Mesendoderm (in vitro differentiated cells): ENCODE measurements around the gene PSMA7.

Source experiments
- DNase-seq: peaks from one replicate; pipeline ENCODE4 v3.0.0; 2013
- H2AK5ac ChIP-seq: 2 replicates; pipeline ENCODE4 v1.6.1; 2013; ENCODE audit warnings: low read length, inconsistent platforms
- H2BK120ac ChIP-seq: 2 replicates; pipeline ENCODE4 v1.6.1; 2013; ENCODE audit warnings: low read depth, mild to moderate bottlenecking, low read length, moderate library complexity, mixed read lengths
- H2BK15ac ChIP-seq: replicated peaks from 2 replicates; pipeline ENCODE4 v1.6.1; 2013; ENCODE audit warnings: low read depth, mild to moderate bottlenecking, moderate library complexity
- H2BK5ac ChIP-seq: 2 replicates; pipeline ENCODE4 v1.6.1; 2013; ENCODE audit warnings: low read length, inconsistent platforms
- H3K18ac ChIP-seq: 2 replicates; pipeline ENCODE4 v1.6.1; 2013; ENCODE audit warnings: mild to moderate bottlenecking, low read length, mixed read lengths
- H3K23ac ChIP-seq: one replicate; pipeline ENCODE4 v1.6.1; 2013; ENCODE audit warnings: low read length
- H3K27ac ChIP-seq: 2 replicates; pipeline ENCODE4 v1.5.1; 2013; ENCODE audit warnings: low read depth, mild to moderate bottlenecking, inconsistent platforms, low read length, moderate library complexity
- H3K27me3 ChIP-seq: 2 replicates; pipeline ENCODE4 v1.6.1; 2013; ENCODE audit warnings: low read length, control low read depth, mild to moderate bottlenecking, inconsistent platforms; ENCODE audit not compliant: insufficient read depth, poor library complexity
- H3K36me3 ChIP-seq: 2 replicates; pipeline ENCODE4 v1.6.1; 2013; ENCODE audit warnings: low read length, inconsistent platforms; ENCODE audit not compliant: control insufficient read depth, insufficient read depth
- H3K4ac ChIP-seq: one replicate; pipeline ENCODE4 v1.6.1; 2013; ENCODE audit warnings: low read depth, mild to moderate bottlenecking, low read length, moderate library complexity
- H3K4me1 ChIP-seq: 2 replicates; pipeline ENCODE4 v1.6.1; 2013; ENCODE audit warnings: low read depth, low read length, inconsistent platforms; ENCODE audit not compliant: control insufficient read depth
- H3K4me2 ChIP-seq: 2 replicates; pipeline ENCODE4 v1.6.1; 2013; ENCODE audit warnings: low read length
- H3K4me3 ChIP-seq: 2 replicates; pipeline ENCODE4 v1.5.1; 2013; ENCODE audit warnings: mild to moderate bottlenecking, low read length
- H3K56ac ChIP-seq: one replicate; pipeline ENCODE4 v1.6.1; 2013; ENCODE audit warnings: low read length
- H3K79me1 ChIP-seq: 2 replicates; pipeline ENCODE4 v1.6.1; 2013; ENCODE audit warnings: low read length, inconsistent platforms
- H3K79me2 ChIP-seq: 2 replicates; pipeline ENCODE4 v1.6.1; 2013; ENCODE audit warnings: mild to moderate bottlenecking, low read length; ENCODE audit not compliant: control insufficient read depth, insufficient read depth
- H3K9ac ChIP-seq: 2 replicates; pipeline ENCODE4 v1.6.1; 2013; ENCODE audit warnings: low read length, inconsistent platforms
- H4K5ac ChIP-seq: one replicate; pipeline ENCODE4 v1.6.1; 2013; ENCODE audit warnings: low read length
- H4K8ac ChIP-seq: one replicate; pipeline ENCODE4 v1.6.1; 2013; ENCODE audit warnings: low read depth, mild to moderate bottlenecking, control low read depth, low read length, moderate library complexity
- WGBS: extraction: QIAGEN DNeasy Blood & Tissue Kit; methylation state at CpG from one replicate; pipeline ENCODE4 v1.1.7; 2013; ENCODE audit warnings: low lambda C conversion rate, missing lambda C conversion rate; ENCODE audit not compliant: insufficient coverage; ENCODE audit errors: extremely low coverage; 5-methylcytosine and 5-hydroxymethylcytosine counted together

PSMA7 gene

GRCh38 chr20:62136283-62137091 is 6.7 kb downstream of the PSMA7 start:
- H2AK5ac ChIP-seq = no peak overlapping the region
- H3K56ac ChIP-seq = no peak overlapping the region
- no peaks in the 10 kb centered on the region for H3K27me3 ChIP-seq
- no peak overlapping the region for H3K9ac ChIP-seq
- H4K5ac ChIP-seq = no peak overlapping the region
- H2BK15ac ChIP-seq = no peak overlapping the region
- no peak overlapping the region for H3K27ac ChIP-seq
- H3K18ac ChIP-seq = no peak overlapping the region
- no CpG with 5 or more reads among the region's 8 CpGs for WGBS
- no peak overlapping the region for H3K4me2 ChIP-seq
- no peak overlapping the region for H3K4me3 ChIP-seq
- peaks cover 37% of the 10 kb centered on the region for H3K36me3 ChIP-seq
- no peak overlapping the region for H3K4ac ChIP-seq
- peaks cover 21% of the 10 kb centered on the region for H3K79me1 ChIP-seq
- H3K4me1 ChIP-seq = peaks cover 1% of the 10 kb centered on the region
- H3K79me2 ChIP-seq = peaks cover 21% of the 10 kb centered on the region
- no peak overlapping the region for H3K23ac ChIP-seq
- no peak overlapping the region for H4K8ac ChIP-seq
- peak; percentile 80 for DNase-seq
- H2BK5ac ChIP-seq = no peak overlapping the region
- H2BK120ac ChIP-seq = no peak overlapping the region

- no peak overlapping the region for H2BK15ac ChIP-seq
- no peak overlapping the region for H3K56ac ChIP-seq
- no peaks in the 10 kb centered on the region for H3K27me3 ChIP-seq
- H2BK5ac ChIP-seq = no peak overlapping the region
- no peaks in the 10 kb centered on the region for H3K4me1 ChIP-seq
- H3K27ac ChIP-seq = no peak overlapping the region
- H3K79me1 ChIP-seq = peaks cover 16% of the 10 kb centered on the region
- no peak overlapping the region for H2BK120ac ChIP-seq
- no CpG with 5 or more reads among the region's 8 CpGs for WGBS
- H2AK5ac ChIP-seq = no peak overlapping the region
- peaks cover 14% of the 10 kb centered on the region for H3K79me2 ChIP-seq
- DNase-seq = no peak
- peaks cover 41% of the 10 kb centered on the region for H3K36me3 ChIP-seq
- H3K9ac ChIP-seq = no peak overlapping the region
- no peak overlapping the region for H3K4me3 ChIP-seq
- no peak overlapping the region for H4K5ac ChIP-seq
- H3K4ac ChIP-seq = no peak overlapping the region
- H3K23ac ChIP-seq = no peak overlapping the region
- no peak overlapping the region for H4K8ac ChIP-seq
- no peak overlapping the region for H3K4me2 ChIP-seq
- no peak overlapping the region for H3K18ac ChIP-seq
Observed at GRCh38 chr20:62135573-62136266, 7.5 kb downstream of the PSMA7 start.

- Histone ChIP-seq H3K4me2 (no peak overlapping the region), H4K5ac (no peak overlapping the region), H3K4me1 (no peaks in the 10 kb centered on the region), H3K9ac (no peak overlapping the region), H2BK15ac (no peak overlapping the region), H3K23ac (no peak overlapping the region), H2BK120ac (no peak overlapping the region), H3K18ac (no peak overlapping the region), H2BK5ac (no peak overlapping the region), H3K79me2 (peaks cover 4% of the 10 kb centered on the region), H3K56ac (no peak overlapping the region), H2AK5ac (no peak overlapping the region), H3K27me3 (no peaks in the 10 kb centered on the region), H3K36me3 (peaks cover 42% of the 10 kb centered on the region), H4K8ac (no peak overlapping the region), H3K27ac (no peak overlapping the region), H3K4ac (no peak overlapping the region), H3K4me3 (no peak overlapping the region), H3K79me1 (peaks cover 13% of the 10 kb centered on the region)
- WGBS = no CpG with 5 or more reads among the region's 11 CpGs
- DNase-seq = no peak
Observed at GRCh38 chr20:62134735-62135231, 8.4 kb downstream of the PSMA7 start.

GRCh38 chr20:62133864-62134263 is 9.3 kb downstream of the PSMA7 start:
- Histone ChIP-seq H3K4me1 (no peaks in the 10 kb centered on the region), H3K79me1 (peaks cover 5% of the 10 kb centered on the region), H3K23ac (no peak overlapping the region), H3K27ac (no peak overlapping the region), H3K4ac (no peak overlapping the region), H4K5ac (no peak overlapping the region), H2BK15ac (no peak overlapping the region), H3K9ac (no peak overlapping the region), H2BK120ac (no peak overlapping the region), H2AK5ac (no peak overlapping the region), H3K79me2 (no peaks in the 10 kb centered on the region), H2BK5ac (no peak overlapping the region), H3K27me3 (no peaks in the 10 kb centered on the region), H4K8ac (no peak overlapping the region), H3K36me3 (peaks cover 37% of the 10 kb centered on the region), H3K4me2 (no peak overlapping the region), H3K56ac (no peak overlapping the region), H3K18ac (no peak overlapping the region), H3K4me3 (no peak overlapping the region)
- DNase-seq = peak; percentile 37
- no CpG with 5 or more reads among the region's 12 CpGs for WGBS

- Histone ChIP-seq H3K79me1 (peaks cover 4% of the 10 kb centered on the region), H2AK5ac (no peak overlapping the region), H3K4me3 (no peak overlapping the region), H2BK120ac (no peak overlapping the region), H3K27ac (no peak overlapping the region), H2BK15ac (no peak overlapping the region), H3K18ac (no peak overlapping the region), H3K23ac (no peak overlapping the region), H2BK5ac (no peak overlapping the region), H3K27me3 (no peaks in the 10 kb centered on the region), H3K4ac (no peak overlapping the region), H3K56ac (no peak overlapping the region), H3K4me1 (no peaks in the 10 kb centered on the region), H3K36me3 (peaks cover 37% of the 10 kb centered on the region), H4K5ac (no peak overlapping the region), H4K8ac (no peak overlapping the region), H3K9ac (no peak overlapping the region), H3K4me2 (no peak overlapping the region), H3K79me2 (no peaks in the 10 kb centered on the region)
- no peak for DNase-seq
- no CpG with 5 or more reads among the region's 29 CpGs for WGBS
Observed at GRCh38 chr20:62133051-62133845, 9.9 kb downstream of the PSMA7 start.
